Upper lobe of left lung (tissue), 6 donors: ENCODE results near the gene NDNF. TPM values are rescaled to one million over a fixed set of nuclear protein-coding genes. Genes with fewer than 3 reads are reported as not detected.

Source experiments
- ATAC-seq, 2 donors: fragments of 200-7000 bp; cut with Tn5 transposase; one replicate each; pipeline ENCODE4 v1.9.1; 2022; ENCODE audit warnings: mild to moderate bottlenecking in 2 of 2, moderate library complexity in 2 of 2; ENCODE audit not compliant: low FRiP score in 2 of 2
- DNase-seq, 2 donors: peaks; one replicate each; pipeline ENCODE4 v3.0.0-alpha.2; 2019 to 2020
- H3K27ac ChIP-seq, 4 donors: fragments of 200-600 bp; sonication (generic); one replicate each; pipeline ENCODE4 v1.5.1; 2016 to 2019
- H3K27me3 ChIP-seq, 4 donors: fragments of 200-600 bp; sonication (generic); one replicate each; pipeline ENCODE4 v1.5.1; 2017 to 2019
- H3K36me3 ChIP-seq, 4 donors: fragments of 200-600 bp; sonication (generic); one replicate each; pipeline ENCODE4 v1.5.1; 2016 to 2019
- H3K4me1 ChIP-seq, 4 donors: fragments of 200-600 bp; sonication (generic); one replicate each; pipeline ENCODE4 v1.5.1; 2018 to 2019
- H3K4me3 ChIP-seq, 4 donors: fragments of 200-600 bp; sonication (generic); one replicate each; pipeline ENCODE4 v1.5.1; 2017 to 2019; ENCODE audit warnings: mild to moderate bottlenecking in 2 of 4, moderate library complexity in 1 of 4
- H3K9me3 ChIP-seq, 4 donors: fragments of 200-600 bp; sonication (generic); one replicate each; pipeline ENCODE4 v1.5.1; 2018 to 2019
- CTCF ChIP-seq, 6 experiments: fragments of 450-650 bp in 4 of 6; fragments of 200-600 bp in 2 of 6; sonication (generic) in 2 of 6; IDR thresholded peaks; one replicate each; pipeline ENCODE4 v1.5.1; 2016 to 2019; ENCODE audit warnings: antibody characterized with exemption in 6 of 6
- EP300 ChIP-seq, 4 donors: sonication (generic); formaldehyde crosslinking; IDR thresholded peaks; one replicate each; pipeline ENCODE4 v1.5.1; 2017; ENCODE audit warnings: antibody characterized with exemption in 4 of 4, control low read depth in 2 of 4
- POLR2A ChIP-seq, 4 donors: fragments of 450-650 bp; IDR thresholded peaks; one replicate each; pipeline ENCODE4 v1.5.1; 2016 to 2017; ENCODE audit warnings: antibody characterized with exemption in 4 of 4, mild to moderate bottlenecking in 2 of 4
- POLR2AphosphoS5 ChIP-seq, 2 donors: sonication (generic); formaldehyde crosslinking; IDR thresholded peaks; one replicate each; pipeline ENCODE4 v1.5.1; 2017; ENCODE audit warnings: antibody characterized with exemption in 2 of 2
- WGBS, 2 donors: methylation state at CpG; one replicate each; pipeline ENCODE4 v1.1.5; 2017 to 2018; 5-methylcytosine and 5-hydroxymethylcytosine counted together
- total RNA-seq, 6 donors: library from RNA; depleted of rRNA in 4 of 6; stranded (reverse); fragments of >200 nt in 4 of 6; gene quantifications; one replicate each; pipeline versions ENCODE4 v1.1.0 to v1.2.1, GENCODE V29; 2016 to 2021
- donor health status: DM: no; HTN: no; CAD: no; lungs with moderate emphysema.
- donor health status: DM: no; HTN: yes; CAD: no; lungs with severe emphysema.

NDNF gene
- total RNA-seq, 6 donors from 2014 or later = 52.4 to 180 (median 129) TPM

- DNase-seq (no peak), ATAC-seq (no peak)
- Histone ChIP-seq H3K36me3 (no peaks in the 10 kb centered on the region), H3K4me3 (peak overlapping the region; percentile 7 to 76 (median 70)), H3K27ac (peak overlapping the region; percentile 78 to 96 (median 88)), H3K27me3 (peaks cover 0 to 4% (median 0%) of the 10 kb centered on the region in 4 donors), H3K4me1 (peaks cover 9 to 23% (median 17%) of the 10 kb centered on the region in 4 donors), H3K9me3 (no peaks in the 10 kb centered on the region)
- WGBS, 2 donors = 40 to 45% methylated on average over 1 of the region's 1 CpG
- no peak for TF ChIP-seq CTCF (IDR thresholded peaks at IDR 0.05)
- no peak for TF ChIP-seq POLR2A (IDR thresholded peaks at IDR 0.05)
- no peak for TF ChIP-seq EP300 (IDR thresholded peaks at IDR 0.05)
- no peak for TF ChIP-seq POLR2AphosphoS5 (IDR thresholded peaks at IDR 0.05)
Measured at GRCh38 chr4:121069430-121069829, 2.9 kb downstream of the NDNF start.

- DNase-seq = no peak
- TF ChIP-seq POLR2AphosphoS5 (IDR thresholded peaks at IDR 0.05) = no peak
- no peak for TF ChIP-seq EP300 (IDR thresholded peaks at IDR 0.05)
- TF ChIP-seq CTCF (IDR thresholded peaks at IDR 0.05) = no peak
- TF ChIP-seq POLR2A (IDR thresholded peaks at IDR 0.05) = no peak
- WGBS, 2 donors = 29 to 43% methylated on average over 3 of the region's 3 CpGs
- Histone ChIP-seq H3K4me3 (no peak overlapping the region), H3K27ac (peak overlapping the region; percentile 15 to 96 (median 72)), H3K36me3 (no peaks in the 10 kb centered on the region), H3K4me1 (peaks cover 24 to 33% (median 27%) of the 10 kb centered on the region in 4 donors), H3K9me3 (no peaks in the 10 kb centered on the region), H3K27me3 (no peaks in the 10 kb centered on the region)
- ATAC-seq = no peak
Measured at GRCh38 chr4:121064482-121064881, 7.9 kb downstream of the NDNF start.

DNA sequence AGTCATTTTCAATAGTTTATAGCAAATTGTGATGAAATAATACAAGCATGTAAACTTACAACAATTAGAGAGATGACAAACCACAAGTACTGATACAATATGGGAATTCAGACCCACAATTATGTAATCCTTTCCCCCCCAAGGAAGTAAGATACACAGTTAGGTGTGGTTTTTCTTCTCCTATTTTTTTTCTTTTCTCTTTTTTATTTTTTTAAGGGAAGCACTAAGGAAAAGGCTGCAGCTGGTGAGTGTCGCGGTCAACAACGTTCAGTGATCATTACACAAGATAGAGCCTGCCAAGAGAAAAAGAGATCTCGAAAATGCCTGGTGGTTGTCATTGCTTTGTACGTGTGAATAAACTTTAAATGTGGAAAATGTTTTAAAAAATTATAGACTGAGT, 9.8 kb downstream of the NDNF start:
- Histone ChIP-seq H3K4me3 (peak overlapping the region in 2 of 4 donors; percentile 1 to 7), H3K27ac (peak overlapping the region; percentile 40 to 96 (median 82)), H3K36me3 (no peaks in the 10 kb centered on the region), H3K4me1 (peaks cover 31 to 50% (median 38%) of the 10 kb centered on the region in 4 donors), H3K9me3 (no peaks in the 10 kb centered on the region), H3K27me3 (no peaks in the 10 kb centered on the region)
- WGBS, 2 donors = 1 to 11% methylated on average over 5 of the region's 5 CpGs
- no peak for TF ChIP-seq CTCF (IDR thresholded peaks at IDR 0.05)
- no peak for TF ChIP-seq POLR2A (IDR thresholded peaks at IDR 0.05)
- TF ChIP-seq POLR2AphosphoS5 (IDR thresholded peaks at IDR 0.05) = no peak
- no peak for TF ChIP-seq EP300 (IDR thresholded peaks at IDR 0.05)
- peak in 1 of 2 donors; percentile 44 for ATAC-seq
- DNase-seq = no peak

- no peaks in the 10 kb centered on the region for H3K9me3 ChIP-seq
- TF ChIP-seq CTCF (IDR thresholded peaks at IDR 0.05) (no peak), EP300 (IDR thresholded peaks at IDR 0.05) (no peak), POLR2A (IDR thresholded peaks at IDR 0.05) (no peak), POLR2AphosphoS5 (IDR thresholded peaks at IDR 0.05) (no peak)
- H3K4me3 ChIP-seq = no peak overlapping the region
- DNase-seq = no peak
- ATAC-seq = no peak
- H3K36me3 ChIP-seq = no peaks in the 10 kb centered on the region
- H3K27me3 ChIP-seq = no peaks in the 10 kb centered on the region
- WGBS, 2 donors = 36 to 60% methylated on average over 3 of the region's 3 CpGs
- peaks cover 36 to 57% (median 40%) of the 10 kb centered on the region in 4 donors for H3K4me1 ChIP-seq
- peak overlapping the region; percentile 40 to 96 (median 82) for H3K27ac ChIP-seq
Measured at GRCh38 chr4:121061861-121062260, 10.5 kb downstream of the NDNF start.

DNA sequence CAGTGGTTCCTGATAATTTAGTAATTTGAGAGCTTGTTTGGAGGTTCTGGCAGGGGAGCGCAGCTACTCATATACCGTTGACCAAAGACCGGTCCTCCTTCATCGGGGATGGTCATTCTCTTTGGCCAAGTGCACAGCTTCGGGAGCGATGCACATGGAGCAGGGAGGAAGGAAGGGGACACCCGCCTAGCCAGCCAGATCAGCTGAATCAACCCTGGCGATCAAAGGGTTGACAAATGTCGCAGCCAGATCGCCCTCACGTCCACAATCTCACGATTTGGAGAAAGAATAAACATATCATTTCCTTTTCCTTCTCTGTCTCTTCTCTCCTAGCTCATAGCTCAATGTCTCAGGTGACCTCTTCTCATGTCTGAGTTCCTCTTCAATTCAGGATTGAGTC, 11.1 kb downstream of the NDNF start:
- H3K9me3 ChIP-seq = no peaks in the 10 kb centered on the region
- no peaks in the 10 kb centered on the region for H3K27me3 ChIP-seq
- H3K36me3 ChIP-seq = no peaks in the 10 kb centered on the region
- ATAC-seq (no peak), DNase-seq (no peak)
- WGBS, 2 donors = 40 to 48% methylated on average over 12 of the region's 12 CpGs
- H3K4me3 ChIP-seq = peak overlapping the region in 1 of 4 donors; percentile 2
- peaks cover 36 to 60% (median 38%) of the 10 kb centered on the region in 4 donors for H3K4me1 ChIP-seq
- H3K27ac ChIP-seq = peak overlapping the region; percentile 40 to 96 (median 82)
- TF ChIP-seq POLR2A (IDR thresholded peaks at IDR 0.05) = no peak
- no peak for TF ChIP-seq CTCF (IDR thresholded peaks at IDR 0.05)
